Endothelial cell of umbilical vein (primary cell): ENCODE data around the gene CSMD2. TPM values are rescaled to one million over a fixed set of nuclear protein-coding genes. Genes with fewer than 3 reads are reported as not detected.

Source experiments
- BruUV-seq: library from RNA; stranded (reverse); fragments of 400-500 nt; replicated peaks from 2 replicates; lab custom pipeline; 2021; lab: Mats Ljungman, UMichigan
- CTCF ChIA-PET: fragments of 300-600, 350-600 bp; sonication (Branson Sonifier 250); formaldehyde crosslinking; loops from one replicate; lab custom pipeline; 2021; ENCODE audit warnings: antibody characterized with exemption, inconsistent platforms; lab: Charles Lee
- POLR2A ChIA-PET: fragments of 300-600, 350-600 bp; sonication (Branson Sonifier 250); formaldehyde crosslinking; loops from one replicate; lab custom pipeline; 2021; ENCODE audit warnings: antibody characterized with exemption, inconsistent platforms; lab: Charles Lee
- DNase-seq: peaks from one replicate; pipeline ENCODE4 v3.0.0-alpha.2; 2011; ENCODE audit warnings: low read depth, low spot score
- FAIRE-seq: peaks from 2 replicates; lab custom pipeline; 2011; peaks lifted over from hg19 to GRCh38; lab: Jason Lieb, UNC
- H2AFZ ChIP-seq: 2 replicates; pipeline ENCODE4 v1.6.0; 2012; ENCODE audit warnings: low read depth, low read length, control low read depth, inconsistent platforms
- H3K27ac ChIP-seq: 2 replicates; pipeline ENCODE4 v1.5.1; 2011; ENCODE audit warnings: low read depth, mild to moderate bottlenecking, control low read depth, low read length, moderate library complexity; ENCODE audit not compliant: insufficient read depth
- H3K27me3 ChIP-seq, 2 experiments: 2 replicates each; pipeline versions ENCODE4 v1.6.0 to v1.6.1; 2011; ENCODE audit warnings: low read length in 2 of 2, mixed read lengths in 1 of 2; ENCODE audit not compliant: control insufficient read depth in 2 of 2, insufficient read depth in 2 of 2
- H3K36me3 ChIP-seq, 2 experiments: 2 replicates in 1 of 2; 3 replicates in 1 of 2; pipeline ENCODE4 v1.5.1; 2011; ENCODE audit warnings: low read length in 2 of 2, mild to moderate bottlenecking in 1 of 2, moderate library complexity in 1 of 2; ENCODE audit not compliant: control insufficient read depth in 2 of 2, insufficient read depth in 2 of 2; ENCODE audit errors: extremely low read depth in 1 of 2
- H3K4me1 ChIP-seq: 3 replicates; pipeline ENCODE4 v1.5.1; 2011; ENCODE audit warnings: mild to moderate bottlenecking, low read length; ENCODE audit not compliant: control insufficient read depth, insufficient read depth; ENCODE audit errors: extremely low read depth
- H3K4me2 ChIP-seq: 2 replicates; pipeline ENCODE4 v1.6.1; 2011; ENCODE audit warnings: low read length, control low read depth, mixed read lengths; ENCODE audit not compliant: insufficient read depth
- H3K4me3 ChIP-seq, 3 experiments: fragments of 200-600 bp in 1 of 3; sonication (generic), shearing (Covaris generic) in 1 of 3; replicated peaks in 1 of 3; 2 replicates each; pipeline ENCODE4 v1.5.1; 2011 to 2016; ENCODE audit warnings: control low read depth in 3 of 3, low read length in 3 of 3, mild to moderate bottlenecking in 2 of 3, inconsistent platforms in 1 of 3, low read depth in 1 of 3, moderate library complexity in 1 of 3; ENCODE audit not compliant: insufficient read depth in 1 of 3
- H3K79me2 ChIP-seq: 2 replicates; pipeline ENCODE4 v1.6.0; 2012; ENCODE audit warnings: low read length, inconsistent platforms; ENCODE audit not compliant: control insufficient read depth, insufficient read depth
- H3K9ac ChIP-seq: replicated peaks from 2 replicates; pipeline ENCODE3; 2011; ENCODE audit warnings: low read length, control low read depth; ENCODE audit not compliant: insufficient read depth; ENCODE audit errors: extremely low read depth
- H3K9me1 ChIP-seq: replicated peaks from 3 replicates; pipeline ENCODE4 v1.6.0; 2011; ENCODE audit warnings: mild to moderate bottlenecking, low read length; ENCODE audit not compliant: control insufficient read depth, insufficient read depth; ENCODE audit errors: extremely low read depth
- H3K9me3 ChIP-seq: replicated peaks from 2 replicates; pipeline ENCODE4 v1.5.1; 2012; ENCODE audit warnings: low read length, inconsistent platforms; ENCODE audit not compliant: control insufficient read depth, insufficient read depth
- H4K20me1 ChIP-seq: replicated peaks from 2 replicates; pipeline ENCODE3; 2011; ENCODE audit warnings: mild to moderate bottlenecking, low read length; ENCODE audit not compliant: control insufficient read depth, insufficient read depth; ENCODE audit errors: extremely low read depth
- EZH2 ChIP-seq: IDR thresholded peaks from 2 replicates; pipeline ENCODE4 v1.6.1; 2012; ENCODE audit warnings: borderline replicate concordance, low read depth, mild to moderate bottlenecking, moderate library complexity, low read length, inconsistent platforms; ENCODE audit not compliant: severe bottlenecking
- FOS ChIP-seq: IDR thresholded peaks from 2 replicates; pipeline ENCODE4 v1.6.1; 2011; ENCODE audit warnings: mild to moderate bottlenecking, low read length, moderate library complexity, borderline replicate concordance; ENCODE audit not compliant: insufficient read depth
- GATA2 ChIP-seq: IDR thresholded peaks from 2 replicates; pipeline ENCODE4 v1.7.0; 2011; ENCODE audit warnings: low read depth, mild to moderate bottlenecking, moderate library complexity, mixed read lengths, low read length; ENCODE audit not compliant: insufficient read length, insufficient read depth
- JUN ChIP-seq: IDR thresholded peaks from 2 replicates; pipeline ENCODE4 v1.6.1; 2011; ENCODE audit warnings: borderline replicate concordance, low read depth; ENCODE audit not compliant: insufficient read length, insufficient read depth
- MAX ChIP-seq: IDR thresholded peaks from 2 replicates; pipeline ENCODE4 v1.6.1; 2011; ENCODE audit not compliant: insufficient read depth, insufficient read length
- MYC ChIP-seq: IDR thresholded peaks from one replicate; pipeline ENCODE4 v1.6.1; 2011; ENCODE audit warnings: mild to moderate bottlenecking, low read depth, low read length
- POLR2A ChIP-seq: IDR thresholded peaks from 2 replicates; pipeline ENCODE4 v1.6.1; 2012; ENCODE audit warnings: low read depth, mild to moderate bottlenecking, control low read depth, low read length
- POLR2AphosphoS5 ChIP-seq: IDR thresholded peaks from 2 replicates; pipeline ENCODE4 v1.6.1; 2012; ENCODE audit warnings: low read depth, mild to moderate bottlenecking, control low read depth, low read length, moderate library complexity; ENCODE audit not compliant: insufficient read depth
- dilution Hi-C: fragments of 300-500 bp; cut with MboI; formaldehyde crosslinking; loops from one replicate; pipeline ENCODE4 v1.15.0; 2019; ENCODE audit warnings: low sequenced_read_pairs; ENCODE audit not compliant: extremely low pct_ligation_motif_present
- intact Hi-C: fragments of 100-400 bp; cut with micrococcal nuclease; formaldehyde crosslinking; loops from one replicate; pipeline ENCODE4 v1.10.0; 2022
- polyA plus RNA-seq, 4 experiments: library from polyadenylated mRNA; depleted of rRNA in 3 of 4; stranded (reverse) in 3 of 4; unstranded in 1 of 4; fragments of >200 nt; gene quantifications; 2 replicates each; pipeline versions ENCODE4 v1.2.1 to v1.2.3, GENCODE V29; 2011 to 2012; ENCODE audit warnings: missing spikeins in 1 of 4
- total RNA-seq: library from RNA; stranded (reverse); gene quantifications from 2 replicates; pipeline ENCODE4 v1.2.3, GENCODE V29; 2021
- TF ChIP-seq, protein P1 (sequence below), 2 donors: IDR thresholded peaks; 1 replicate in 1 of 2; 2 replicates in 1 of 2; pipeline ENCODE4 v1.5.1; 2011; ENCODE audit warnings: low read length in 2 of 2, mild to moderate bottlenecking in 2 of 2, moderate library complexity in 2 of 2, control low read depth in 1 of 2, inconsistent platforms in 1 of 2, low read depth in 1 of 2; ENCODE audit not compliant: insufficient read depth in 1 of 2; ENCODE audit errors: extremely low read depth in 1 of 2

CSMD2 gene
- total and polyA plus RNA-seq, 2 donors (not counting 3 experiments of a cell fraction or from before 2014, with no cell fraction given): under 0.01 TPM; not detected in 1

DNA sequence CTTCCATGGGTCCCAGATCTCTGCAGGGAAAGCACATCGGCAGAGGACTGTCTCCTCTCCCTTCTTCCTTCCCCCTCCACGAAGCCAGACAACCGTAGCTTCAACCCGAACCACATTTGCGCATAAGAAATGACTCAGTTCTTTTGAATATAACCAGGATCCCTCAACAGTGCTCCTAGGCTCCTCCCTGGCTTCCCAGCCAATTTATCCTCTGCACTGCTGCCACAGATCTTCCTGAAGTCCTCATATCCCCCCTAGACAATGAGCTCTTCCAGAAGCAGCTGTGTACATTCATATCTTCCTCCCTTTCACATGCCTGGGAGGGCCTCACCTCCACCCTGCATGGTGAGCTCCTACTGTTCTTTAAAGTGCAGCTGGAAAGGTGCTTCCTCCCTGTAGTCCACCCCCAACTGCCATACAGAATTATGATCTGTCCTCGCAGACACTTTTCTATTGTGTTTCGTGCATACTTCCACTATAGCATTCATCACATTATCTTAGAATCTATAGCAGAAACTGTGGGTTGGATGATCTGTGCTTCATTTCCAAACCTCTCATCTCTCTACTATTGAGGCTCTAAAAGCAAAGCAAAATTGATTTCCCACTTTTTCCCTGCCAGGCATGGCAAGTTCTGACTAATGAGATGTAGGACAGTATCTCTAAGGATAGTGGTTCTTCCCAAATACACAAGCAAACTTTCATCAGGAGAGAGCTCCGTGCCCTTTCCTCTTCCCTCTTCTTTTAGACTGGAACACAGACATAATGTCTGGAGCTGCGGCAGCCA lies 480.4 kb downstream of the CSMD2 start:
- no peak for FAIRE-seq
- no peaks in the 10 kb centered on the region for H3K9me1 ChIP-seq
- H3K4me2 ChIP-seq: no peak overlapping the region
- no peak overlapping the region for H3K4me3 ChIP-seq
- no peak for DNase-seq
- H3K9me3 ChIP-seq: no peaks in the 10 kb centered on the region
- no peak overlapping the region for H3K9ac ChIP-seq
- no peaks in the 10 kb centered on the region for H4K20me1 ChIP-seq
- intact Hi-C loops (no loop called here), dilution Hi-C loops (no loop called here)
- H3K36me3 ChIP-seq: no peaks in the 10 kb centered on the region
- ChIA-PET CTCF (no interaction called here), POLR2A (no interaction called here)
- no TSS peak for BruUV-seq
- no peaks in the 10 kb centered on the region for H3K79me2 ChIP-seq
- no peaks in the 10 kb centered on the region for H3K4me1 ChIP-seq
- H3K27me3 ChIP-seq: no peaks in the 10 kb centered on the region
- H3K27ac ChIP-seq: no peak overlapping the region
- H2AFZ ChIP-seq: no peak overlapping the region
- TF ChIP-seq GATA2 (no peak), JUN (no peak), POLR2A (no peak), POLR2AphosphoS5 (no peak)

- intact Hi-C loops (no loop called here), dilution Hi-C loops (no loop called here)
- Histone ChIP-seq H3K4me3 (no peak overlapping the region), H3K27me3 (no peaks in the 10 kb centered on the region), H3K79me2 (no peaks in the 10 kb centered on the region), H3K9me1 (no peaks in the 10 kb centered on the region), H4K20me1 (no peaks in the 10 kb centered on the region), H3K4me1 (no peaks in the 10 kb centered on the region), H2AFZ (no peak overlapping the region), H3K9me3 (no peaks in the 10 kb centered on the region), H3K9ac (no peak overlapping the region), H3K27ac (no peak overlapping the region), H3K36me3 (no peaks in the 10 kb centered on the region), H3K4me2 (no peak overlapping the region)
- no peak for TF ChIP-seq EZH2
- no peak for TF ChIP-seq POLR2A
- TF ChIP-seq JUN: no peak
- no peak for TF ChIP-seq MYC
- TF ChIP-seq FOS: no peak
- TF ChIP-seq MAX: no peak
- no peak for TF ChIP-seq POLR2AphosphoS5
- no peak for TF ChIP-seq GATA2
- TF ChIP-seq, protein P1, sequence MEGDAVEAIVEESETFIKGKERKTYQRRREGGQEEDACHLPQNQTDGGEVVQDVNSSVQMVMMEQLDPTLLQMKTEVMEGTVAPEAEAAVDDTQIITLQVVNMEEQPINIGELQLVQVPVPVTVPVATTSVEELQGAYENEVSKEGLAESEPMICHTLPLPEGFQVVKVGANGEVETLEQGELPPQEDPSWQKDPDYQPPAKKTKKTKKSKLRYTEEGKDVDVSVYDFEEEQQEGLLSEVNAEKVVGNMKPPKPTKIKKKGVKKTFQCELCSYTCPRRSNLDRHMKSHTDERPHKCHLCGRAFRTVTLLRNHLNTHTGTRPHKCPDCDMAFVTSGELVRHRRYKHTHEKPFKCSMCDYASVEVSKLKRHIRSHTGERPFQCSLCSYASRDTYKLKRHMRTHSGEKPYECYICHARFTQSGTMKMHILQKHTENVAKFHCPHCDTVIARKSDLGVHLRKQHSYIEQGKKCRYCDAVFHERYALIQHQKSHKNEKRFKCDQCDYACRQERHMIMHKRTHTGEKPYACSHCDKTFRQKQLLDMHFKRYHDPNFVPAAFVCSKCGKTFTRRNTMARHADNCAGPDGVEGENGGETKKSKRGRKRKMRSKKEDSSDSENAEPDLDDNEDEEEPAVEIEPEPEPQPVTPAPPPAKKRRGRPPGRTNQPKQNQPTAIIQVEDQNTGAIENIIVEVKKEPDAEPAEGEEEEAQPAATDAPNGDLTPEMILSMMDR (IDR thresholded peaks at IDR 0.05; ENCODE audit: extremely low read depth in 1 of 2, insufficient read depth in 1 of 2, low read depth in 1 of 2, low read length in 2 of 2): no peak
- CTCF ChIA-PET: no interaction called here
- POLR2A ChIA-PET: no interaction called here
- FAIRE-seq (no peak), DNase-seq (no peak)
- no TSS peak for BruUV-seq
These were observed 481.1 kb downstream of the CSMD2 start for GRCh38 chr1:33683913-33684312.
